MCF 10A (cell line): Measurements from ENCODE around the gene NAA50. TPM values are rescaled to one million over a fixed set of nuclear protein-coding genes. Genes with fewer than 3 reads are reported as not detected.

Source experiments
- BruUV-seq: library from RNA; stranded (reverse); fragments of 400-500 nt; replicated peaks from 2 replicates; lab custom pipeline; 2021; lab: Mats Ljungman, UMichigan
- CTCF ChIA-PET: fragments of 300-600 bp; sonication (Branson Sonifier 250); formaldehyde crosslinking; extraction: SDS; loops from one replicate; lab custom pipeline; 2021; ENCODE audit warnings: antibody characterized with exemption, inconsistent platforms; lab: Yijun Ruan, JAX
- POLR2A ChIA-PET: fragments of 300-600, 350-650 bp; sonication (Branson Sonifier 250); formaldehyde crosslinking; extraction: SDS; loops from one replicate; lab custom pipeline; 2020; ENCODE audit warnings: antibody characterized with exemption, inconsistent platforms; lab: Yijun Ruan, JAX
- DNase-seq: peaks from one replicate; pipeline ENCODE4 v3.0.0-alpha.2; 2018; ENCODE audit not compliant: unreplicated experiment
- H3K27ac Mint-ChIP-seq: one replicate; pipeline ENCODE4 v1.8.0; 2022; ENCODE audit warnings: mild to moderate bottlenecking, low read depth, mixed read lengths; ENCODE audit not compliant: unreplicated experiment
- H3K27me3 Mint-ChIP-seq: one replicate; pipeline ENCODE4 v1.8.0; 2022; ENCODE audit warnings: mixed read lengths; ENCODE audit not compliant: insufficient read depth, unreplicated experiment
- H3K36me3 Mint-ChIP-seq: one replicate; pipeline ENCODE4 v1.8.0; 2022; ENCODE audit warnings: mild to moderate bottlenecking, moderate library complexity, mixed read lengths; ENCODE audit not compliant: insufficient read depth, unreplicated experiment
- H3K4me1 Mint-ChIP-seq: one replicate; pipeline ENCODE4 v1.8.0; 2022; ENCODE audit warnings: mixed read lengths; ENCODE audit not compliant: insufficient read depth, unreplicated experiment
- H3K4me3 Mint-ChIP-seq: one replicate; pipeline ENCODE4 v1.8.0; 2022; ENCODE audit warnings: mild to moderate bottlenecking, moderate library complexity, mixed read lengths; ENCODE audit not compliant: unreplicated experiment
- H3K9me3 Mint-ChIP-seq: one replicate; pipeline ENCODE4 v1.8.0; 2022; ENCODE audit warnings: mixed read lengths; ENCODE audit not compliant: unreplicated experiment
- CTCF ChIP-seq: fragments of 200-600 bp; IDR thresholded peaks from one replicate; pipeline ENCODE4 v1.8.0; 2022; ENCODE audit warnings: antibody characterized with exemption, mild to moderate bottlenecking; ENCODE audit not compliant: unreplicated experiment
- intact Hi-C: fragments of 100-400 bp; cut with micrococcal nuclease; formaldehyde crosslinking; loops from 2 replicates; pipeline ENCODE4 v1.14.1; 2022
- total RNA-seq: library from RNA; stranded (reverse); gene quantifications from 2 replicates; pipeline ENCODE4 v1.2.3, GENCODE V29; 2022

NAA50 gene
- total RNA-seq, 1 experiment from 2014 or later = 238 TPM

GRCh38 chr3:113764698-113765097 lies 18.6 kb upstream of the NAA50 start:
- POLR2A ChIA-PET = interaction anchor here (1.5 kb wide), 1 partner anchor 20 kb away, joined by 3 read pairs; no protein-coding TSS in a partner anchor
- Mint-ChIP-seq H3K4me1 (no peaks in the 10 kb centered on the region), H3K36me3 (peaks cover 26% of the 10 kb centered on the region), H3K27ac (no peak overlapping the region), H3K27me3 (no peaks in the 10 kb centered on the region), H3K4me3 (no peak overlapping the region), H3K9me3 (no peaks in the 10 kb centered on the region)
- intact Hi-C loops = no loop called here
- no peak for DNase-seq
- BruUV-seq = no TSS peak
- CTCF ChIA-PET = interaction anchor here (0.6 to 1.3 kb wide), 3 partner anchors 19 to 48 kb away, joined by 3 to 5 read pairs (median 3); no protein-coding TSS in a partner anchor
- no peak for TF ChIP-seq CTCF

DNA sequence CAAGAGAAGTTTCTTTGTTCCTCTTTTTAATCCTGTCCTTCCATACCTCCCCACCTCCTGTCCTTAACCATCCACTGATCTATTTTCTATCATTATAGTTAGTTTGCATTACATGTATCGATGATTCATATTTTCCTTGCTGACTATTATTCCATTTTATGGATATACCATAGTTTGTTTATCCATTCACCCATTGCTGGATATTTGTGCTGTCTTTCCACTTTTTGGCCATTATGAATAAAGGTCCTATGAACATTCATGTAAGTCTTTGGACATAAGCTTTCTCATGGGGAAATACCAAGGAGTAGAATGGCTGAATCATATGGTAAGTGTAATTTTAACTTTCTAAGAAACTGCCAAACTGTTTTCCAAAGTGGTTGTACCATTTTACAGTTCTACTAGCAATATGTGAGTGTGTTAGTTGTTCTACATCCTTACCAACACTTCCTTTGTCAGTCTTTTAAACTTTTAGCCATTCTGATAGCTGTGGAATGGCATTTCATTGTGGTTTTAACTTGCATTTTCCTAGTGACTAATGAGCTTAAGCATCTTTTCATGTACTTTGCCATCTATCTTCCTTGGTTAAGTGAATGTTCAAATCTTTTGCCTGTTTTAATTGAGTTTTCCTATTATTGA lies 12.5 kb upstream of the NAA50 start:
- H3K27ac Mint-ChIP-seq = no peak overlapping the region
- H3K9me3 Mint-ChIP-seq = peaks cover 7% of the 10 kb centered on the region
- H3K36me3 Mint-ChIP-seq = peaks cover 10% of the 10 kb centered on the region
- ChIA-PET CTCF (interaction anchor here (1.6 kb wide), 1 partner anchor 13 kb away, joined by 4 read pairs; no protein-coding TSS in a partner anchor), POLR2A (interaction anchor here (1.1 to 1.6 kb wide), 2 partner anchors 8 to 14 kb away, joined by 3 read pairs; no protein-coding TSS in a partner anchor)
- H3K4me1 Mint-ChIP-seq = no peaks in the 10 kb centered on the region
- no peak for TF ChIP-seq CTCF
- no TSS peak for BruUV-seq
- no peak for DNase-seq
- intact Hi-C loops = no loop called here
- no peaks in the 10 kb centered on the region for H3K27me3 Mint-ChIP-seq
- no peak overlapping the region for H3K4me3 Mint-ChIP-seq

GRCh38 chr3:113754494-113755159 lies 8.6 kb upstream of the NAA50 start:
- no peak for DNase-seq
- no peak for TF ChIP-seq CTCF
- intact Hi-C loops = no loop called here
- BruUV-seq = no TSS peak
- Mint-ChIP-seq H3K27me3 (no peaks in the 10 kb centered on the region), H3K4me3 (no peak overlapping the region), H3K36me3 (peaks cover 4% of the 10 kb centered on the region), H3K27ac (peak overlapping the region; percentile 61), H3K4me1 (peaks cover 3% of the 10 kb centered on the region), H3K9me3 (peaks cover 7% of the 10 kb centered on the region)
- POLR2A ChIA-PET = interaction anchor here (3.1 kb wide), 1 partner anchor 8 kb away, joined by 11 read pairs; the partner anchor contains the start of genes ATP6V1A and NAA50
- CTCF ChIA-PET = interaction anchor here (0.6 to 1.2 kb wide), 3 partner anchors 18 to 706 kb away, joined by 3 read pairs; no protein-coding TSS in a partner anchor

GRCh38 chr3:113753376-113753985 lies 7.4 kb upstream of the NAA50 start:
- intact Hi-C loops = no loop called here
- H3K27ac Mint-ChIP-seq = peak overlapping the region; percentile 61
- no peaks in the 10 kb centered on the region for H3K36me3 Mint-ChIP-seq
- H3K9me3 Mint-ChIP-seq = peaks cover 5% of the 10 kb centered on the region
- ChIA-PET CTCF (interaction anchor here (0.5 to 0.8 kb wide), 2 partner anchors 8 to 35 kb away, joined by 4 read pairs; no protein-coding TSS in a partner anchor), POLR2A (no interaction called here)
- BruUV-seq = no TSS peak
- no peak for DNase-seq
- no peak overlapping the region for H3K4me3 Mint-ChIP-seq
- no peaks in the 10 kb centered on the region for H3K27me3 Mint-ChIP-seq
- no peak for TF ChIP-seq CTCF
- H3K4me1 Mint-ChIP-seq = peaks cover 15% of the 10 kb centered on the region
